Ramos (cell line): ENCODE data around the gene GNPTAB.

Experiments
- in situ Hi-C: fragments of 300-500 bp; cut with MboI; formaldehyde crosslinking; loops from one replicate; pipeline ENCODE4 v1.14.3; 2022; ENCODE audit warnings: low sequenced_read_pairs; ENCODE audit not compliant: unreplicated experiment

GNPTAB gene

GRCh38 chr12:101706403-101706802 lies 124.4 kb downstream of the GNPTAB start:
- in situ Hi-C loops = no loop called here

- in situ Hi-C loops = no loop called here
Observed at GRCh38 chr12:101703487-101703886, 127.3 kb downstream of the GNPTAB start.

- in situ Hi-C loops = no loop called here
Observed at GRCh38 chr12:101700299-101700820, 130.4 kb downstream of the GNPTAB start.

GRCh38 chr12:101698800-101699347 lies 131.9 kb downstream of the GNPTAB start:
- in situ Hi-C loops = no loop called here

GRCh38 chr12:101697930-101698799 lies 132.6 kb downstream of the GNPTAB start:
- in situ Hi-C loops = no loop called here

- in situ Hi-C loops = no loop called here
Observed at GRCh38 chr12:101697197-101697929, 133.4 kb downstream of the GNPTAB start, which contains the start of gene CHPT1. Gene CHPT1 (plus strand): TSS chr12:101697640. CDS start chr12:101697862, 222 bp downstream.

GRCh38 chr12:101696251-101697196 lies 134.2 kb downstream of the GNPTAB start:
- in situ Hi-C loops = no loop called here

GRCh38 chr12:101695706-101696105 lies 135.1 kb downstream of the GNPTAB start:
- in situ Hi-C loops = no loop called here
